Fibroblast of the conjunctiva (primary cell): ENCODE measurements around the gene BIVM.

ENCODE experiments used
- DNase-seq: peaks from one replicate; pipeline ENCODE4 v3.0.0-alpha.2; 2010; ENCODE audit warnings: low read depth

The BIVM gene

DNA sequence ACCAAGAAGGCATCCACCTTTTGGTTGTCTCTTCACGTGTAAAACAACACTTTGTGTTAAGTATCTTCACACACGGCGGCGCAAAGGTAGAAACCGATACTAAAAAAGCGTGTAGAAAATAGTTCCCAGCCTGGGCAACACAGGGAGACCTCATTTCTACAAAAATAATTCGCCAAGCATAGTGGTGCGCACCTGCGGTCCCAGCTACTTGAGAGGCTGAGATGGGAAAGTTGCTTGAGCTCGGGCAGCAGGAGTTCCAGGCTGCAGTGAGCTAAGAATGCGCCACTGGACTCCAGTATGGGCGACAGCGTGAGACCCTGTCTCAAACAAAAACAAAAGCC lies 46.3 kb downstream of the BIVM start:
- DNase-seq: no peak

DNA sequence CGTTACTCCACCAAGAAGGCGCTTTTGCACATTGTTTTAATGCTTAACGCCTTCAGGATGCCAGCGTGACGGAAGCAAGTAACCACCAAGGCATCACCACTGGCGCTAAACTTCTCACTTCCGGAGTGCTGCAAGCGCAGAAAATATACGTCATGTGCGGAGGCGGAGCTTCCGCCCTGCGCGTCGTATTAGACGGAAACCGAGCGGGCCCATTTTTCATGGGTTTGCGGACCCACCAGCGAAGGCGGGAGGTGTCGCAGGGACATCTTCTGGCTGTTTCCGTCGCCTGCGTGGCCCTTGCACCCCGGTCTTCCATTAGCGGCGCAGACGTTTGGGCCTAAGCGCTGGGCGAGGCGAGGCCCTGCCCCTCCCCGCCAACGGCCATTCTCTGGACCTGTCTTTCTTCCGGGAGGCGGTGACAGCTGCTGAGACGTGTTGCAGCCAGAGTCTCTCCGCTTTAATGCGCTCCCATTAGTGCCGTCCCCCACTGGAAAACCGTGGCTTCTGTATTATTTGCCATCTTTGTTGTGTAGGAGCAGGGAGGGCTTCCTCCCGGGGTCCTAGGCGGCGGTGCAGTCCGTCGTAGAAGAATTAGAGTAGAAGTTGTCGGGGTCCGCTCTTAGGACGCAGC lies 46.8 kb downstream of the BIVM start, which contains the start of gene ERCC5:
TSS of gene ERCC5 (plus strand) at position 403 of the 631 bp plus-strand sequence. CDS start 235 bp downstream, outside the sequence.
- peak; percentile 91 for DNase-seq

DNA sequence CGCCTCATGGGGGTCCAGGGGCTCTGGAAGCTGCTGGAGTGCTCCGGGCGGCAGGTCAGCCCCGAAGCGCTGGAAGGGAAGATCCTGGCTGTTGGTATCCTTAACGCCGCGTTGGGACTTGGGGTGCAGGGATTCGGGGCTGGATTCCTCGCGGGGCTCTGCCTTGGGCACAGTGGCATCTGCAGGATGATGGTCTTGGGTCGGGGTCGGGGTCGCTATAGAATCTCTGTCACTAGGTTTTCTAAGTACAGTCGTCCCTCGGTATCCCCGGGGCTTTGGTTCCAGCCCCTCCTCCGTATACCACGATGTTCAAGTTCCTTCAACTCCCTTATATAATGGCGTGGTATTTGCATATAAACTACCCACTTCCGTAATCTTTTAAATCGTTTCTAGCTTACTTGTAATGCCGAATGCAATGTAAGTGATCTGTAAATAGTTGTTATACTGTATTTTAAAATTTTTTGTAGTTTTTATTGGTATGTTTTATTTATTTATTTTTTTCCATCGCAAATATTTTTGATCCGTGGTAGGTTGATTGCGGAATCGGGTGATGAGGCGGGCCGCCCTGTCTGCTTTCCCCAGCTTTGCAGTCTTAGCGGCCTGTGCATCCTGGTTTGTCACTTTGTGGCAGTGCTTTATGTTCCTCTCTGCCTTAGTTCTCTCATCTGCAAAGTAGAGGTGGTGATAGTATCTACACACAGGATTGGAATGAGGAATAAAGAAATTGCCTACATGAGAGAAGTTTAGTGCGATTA lies 47.5 kb downstream of the BIVM start:
- no peak for DNase-seq

DNA sequence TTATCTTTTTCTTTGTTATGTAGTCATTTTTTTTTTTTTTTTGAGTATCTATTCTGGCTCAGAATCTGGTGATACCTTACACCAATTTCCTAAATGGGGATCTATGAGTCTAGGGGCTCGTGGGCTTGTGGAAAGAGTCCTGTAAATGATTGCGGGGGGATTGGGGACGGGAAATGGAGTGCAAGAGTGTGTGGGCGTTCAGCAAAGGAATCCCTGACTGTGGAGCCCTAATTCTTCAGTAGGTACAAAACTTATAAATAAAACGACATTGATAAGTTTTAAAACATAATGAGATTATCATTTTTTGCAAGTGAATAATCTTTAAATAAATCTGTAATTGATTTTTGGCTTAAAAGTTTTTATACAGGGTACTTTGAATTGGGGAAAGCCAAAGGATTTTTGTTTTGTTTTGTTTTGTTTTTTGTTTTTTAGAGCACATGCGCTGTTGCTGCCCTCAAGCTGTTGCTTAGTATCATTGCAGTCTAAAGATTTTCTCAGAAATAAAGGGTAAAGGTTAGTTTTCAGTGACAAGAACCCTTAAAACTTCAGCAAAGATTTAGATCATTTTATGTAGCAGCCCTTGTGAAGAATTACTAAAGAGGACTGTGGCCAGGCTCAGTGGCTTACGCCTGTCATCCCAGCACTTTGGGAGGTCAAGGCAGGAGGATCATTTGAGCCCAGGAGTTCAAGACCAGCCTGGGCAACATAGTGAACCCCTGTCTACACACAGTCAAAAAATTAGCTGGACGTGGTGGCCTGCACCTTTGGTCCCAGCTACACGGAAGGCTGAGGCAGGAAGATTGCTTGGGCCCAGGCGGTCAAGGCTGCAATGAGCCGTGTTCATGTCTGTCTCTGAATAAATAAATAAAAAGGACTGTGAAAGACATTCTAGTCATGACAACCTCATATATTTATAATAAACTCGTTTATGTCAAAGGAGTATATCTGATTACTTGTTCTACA lies 48.6 kb downstream of the BIVM start:
- no peak for DNase-seq

DNA sequence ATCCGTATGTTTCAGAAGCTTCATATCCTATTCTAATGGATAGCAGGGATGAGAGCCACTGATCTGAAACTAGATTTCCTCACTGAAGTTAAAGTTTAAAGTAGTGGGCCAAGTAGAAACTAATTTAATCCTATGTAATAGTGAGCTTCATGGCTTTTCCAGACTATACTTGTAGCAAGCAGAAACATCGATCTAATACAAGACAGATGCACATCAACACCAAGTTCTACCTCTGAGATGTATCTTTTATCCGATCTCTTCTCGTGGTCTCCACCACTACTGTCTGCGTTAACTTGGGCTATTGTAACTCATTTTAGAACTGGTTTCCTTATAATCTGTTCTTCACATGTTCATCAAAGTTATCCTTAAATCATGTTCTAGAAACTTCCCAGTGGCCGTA lies 50.0 kb downstream of the BIVM start:
- DNase-seq: no peak

DNA sequence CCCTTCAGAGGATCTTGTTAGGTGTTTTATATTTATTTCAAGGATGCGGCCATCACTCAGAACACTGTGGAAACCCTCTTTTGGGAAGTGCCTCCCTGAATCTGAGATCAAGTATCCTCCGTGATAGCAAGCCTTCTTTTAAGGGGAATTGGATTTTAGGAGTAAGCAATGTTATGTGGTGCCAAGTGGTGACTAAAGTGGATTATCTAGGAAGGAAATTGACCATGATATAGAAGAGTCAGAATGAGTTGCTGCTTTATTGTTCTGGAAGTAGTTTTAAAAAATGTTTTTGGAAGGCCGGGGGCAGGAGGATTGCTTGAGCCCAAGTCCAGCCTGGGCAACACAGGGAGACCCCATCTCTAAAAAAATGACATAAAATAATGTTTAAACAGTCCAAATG lies 53.6 kb downstream of the BIVM start:
- DNase-seq: no peak

DNA sequence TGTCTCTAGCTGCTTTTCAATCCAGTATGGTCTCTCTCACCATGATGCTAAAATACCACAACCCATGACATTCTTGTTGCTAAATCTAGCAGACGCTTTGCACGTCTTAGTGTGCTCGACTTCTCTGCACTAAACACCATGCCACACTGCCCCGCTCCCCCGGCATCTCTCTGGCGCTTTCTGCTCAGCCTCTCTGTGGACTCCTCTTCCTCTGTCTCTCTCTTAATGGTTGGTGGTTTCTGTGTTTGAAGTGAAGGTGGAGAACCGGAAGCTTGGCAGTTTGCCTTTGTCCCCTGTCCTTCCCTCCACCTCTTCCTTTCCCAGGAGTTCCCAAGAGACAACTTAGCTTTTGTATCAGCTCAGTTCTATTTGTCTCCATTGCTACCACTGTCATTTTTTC lies 55.8 kb downstream of the BIVM start:
- no peak for DNase-seq

DNA sequence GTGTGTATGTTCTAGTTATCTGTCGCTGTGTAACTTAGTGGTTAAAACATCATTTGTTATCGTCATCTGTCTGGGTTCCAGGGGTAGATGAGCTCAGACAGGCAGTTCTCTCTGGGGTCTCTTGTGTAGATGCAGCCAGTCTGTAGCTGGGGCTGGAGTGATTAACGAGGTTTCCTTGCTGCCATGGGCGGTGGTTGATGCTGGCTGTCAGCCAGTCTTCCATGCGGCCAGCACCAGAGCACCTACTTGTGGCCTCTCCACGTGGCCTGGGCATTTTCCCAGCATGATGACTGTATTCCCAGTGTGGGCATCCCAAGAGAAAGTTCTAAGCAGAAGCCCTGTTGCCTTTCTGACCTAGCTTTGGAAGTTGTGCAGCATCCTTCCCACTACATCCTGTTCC lies 57.6 kb downstream of the BIVM start:
- no peak for DNase-seq

DNA sequence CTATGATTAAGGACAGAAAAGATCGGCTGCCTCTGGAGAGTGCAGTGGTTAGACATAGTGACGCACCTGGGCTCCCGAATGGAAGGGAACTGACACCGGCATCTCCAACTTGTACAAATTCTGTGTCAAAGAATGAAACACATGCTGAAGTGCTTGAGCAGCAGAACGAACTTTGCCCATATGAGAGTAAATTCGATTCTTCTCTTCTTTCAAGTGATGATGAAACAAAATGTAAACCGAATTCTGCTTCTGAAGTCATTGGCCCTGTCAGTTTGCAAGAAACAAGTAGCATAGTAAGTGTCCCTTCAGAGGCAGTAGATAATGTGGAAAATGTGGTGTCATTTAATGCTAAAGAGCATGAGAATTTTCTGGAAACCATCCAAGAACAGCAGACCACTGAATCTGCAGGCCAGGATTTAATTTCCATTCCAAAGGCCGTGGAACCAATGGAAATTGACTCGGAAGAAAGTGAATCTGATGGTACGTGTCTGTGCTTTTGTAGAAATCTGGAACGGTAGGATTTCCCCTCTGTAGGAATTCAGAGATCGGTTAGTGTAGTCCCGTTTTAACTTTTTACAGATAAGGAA lies 63.8 kb downstream of the BIVM start:
- no peak for DNase-seq

DNA sequence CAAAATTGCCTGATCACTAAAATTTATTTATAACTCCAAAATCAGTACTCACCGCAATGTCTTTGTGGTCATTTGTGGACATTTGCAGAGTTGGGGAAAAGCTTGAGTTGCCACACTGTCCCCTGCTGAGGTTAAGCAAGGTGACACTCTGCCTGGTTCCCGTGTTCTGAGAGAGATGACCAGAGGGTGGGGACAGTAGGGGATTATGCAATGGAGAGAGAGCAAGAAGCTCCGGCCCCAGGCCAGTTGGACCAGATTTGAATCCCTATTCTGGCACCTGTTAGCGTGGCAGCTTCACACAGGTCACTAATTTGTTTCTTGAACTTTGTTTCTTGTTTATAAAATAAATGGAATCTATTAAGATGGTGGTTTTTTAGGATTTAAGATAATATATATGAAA lies 64.7 kb downstream of the BIVM start:
- DNase-seq: no peak

DNA sequence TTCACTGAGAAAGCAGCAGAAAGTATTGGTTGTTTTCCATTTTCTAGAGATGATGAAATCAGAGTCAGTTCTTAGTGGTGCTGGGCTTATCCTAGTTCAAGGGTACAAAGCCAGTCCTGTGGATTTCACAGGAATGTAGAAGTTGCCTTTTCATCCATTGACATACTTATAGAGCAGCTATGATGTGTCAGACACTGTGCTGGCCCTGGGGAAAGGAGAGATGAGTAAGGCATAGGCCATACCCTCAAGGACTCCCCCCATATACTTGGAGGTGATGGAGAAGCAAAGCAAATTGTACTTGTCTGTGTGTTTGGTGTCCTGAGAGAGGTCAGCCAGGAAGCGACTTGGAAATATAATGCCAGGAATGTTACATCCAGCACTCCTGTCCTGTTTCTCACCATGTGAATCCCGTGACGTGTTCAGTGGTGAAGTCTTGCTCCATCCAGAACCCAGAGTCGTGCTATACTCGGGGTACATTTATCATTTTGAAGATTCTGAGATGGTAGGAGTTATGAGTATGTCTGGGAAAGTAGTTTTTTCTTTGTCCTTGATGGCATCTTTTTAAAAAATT lies 69.5 kb downstream of the BIVM start:
- no peak for DNase-seq

DNA sequence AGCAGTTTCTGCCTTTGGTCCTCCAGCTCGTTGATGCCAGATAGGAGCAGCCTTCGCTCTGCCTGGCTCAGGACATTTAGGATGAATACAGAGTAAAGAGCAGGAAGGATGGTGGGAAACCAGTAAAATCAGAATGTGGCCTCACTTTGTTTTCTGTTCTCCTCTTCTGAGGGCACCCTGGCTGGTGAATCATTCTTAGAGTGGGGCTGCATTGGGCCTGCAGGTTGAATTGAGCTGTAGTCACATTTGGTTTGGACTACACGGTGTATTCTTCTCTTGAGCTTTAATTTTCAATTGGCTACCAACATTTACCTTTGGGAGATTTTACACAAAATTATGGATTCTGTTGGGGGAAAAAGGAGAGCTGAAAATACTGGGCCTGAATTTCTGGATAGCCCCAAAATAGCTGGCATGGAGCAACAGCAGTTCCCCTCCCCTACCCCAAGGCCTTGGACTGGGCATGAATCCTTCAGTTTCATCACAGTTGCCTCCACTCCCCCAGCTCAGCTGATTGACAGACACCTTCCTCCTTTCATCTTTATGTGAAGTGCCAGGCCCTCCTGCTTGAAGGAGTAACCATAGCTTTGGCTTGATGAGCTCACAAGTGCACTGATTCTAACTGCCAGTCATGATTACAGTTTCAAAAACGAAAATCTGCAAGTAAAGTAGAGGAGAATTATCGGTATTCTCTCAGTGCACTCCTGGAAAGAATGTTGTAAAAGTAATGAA lies 71.2 kb downstream of the BIVM start:
- DNase-seq: no peak

DNA sequence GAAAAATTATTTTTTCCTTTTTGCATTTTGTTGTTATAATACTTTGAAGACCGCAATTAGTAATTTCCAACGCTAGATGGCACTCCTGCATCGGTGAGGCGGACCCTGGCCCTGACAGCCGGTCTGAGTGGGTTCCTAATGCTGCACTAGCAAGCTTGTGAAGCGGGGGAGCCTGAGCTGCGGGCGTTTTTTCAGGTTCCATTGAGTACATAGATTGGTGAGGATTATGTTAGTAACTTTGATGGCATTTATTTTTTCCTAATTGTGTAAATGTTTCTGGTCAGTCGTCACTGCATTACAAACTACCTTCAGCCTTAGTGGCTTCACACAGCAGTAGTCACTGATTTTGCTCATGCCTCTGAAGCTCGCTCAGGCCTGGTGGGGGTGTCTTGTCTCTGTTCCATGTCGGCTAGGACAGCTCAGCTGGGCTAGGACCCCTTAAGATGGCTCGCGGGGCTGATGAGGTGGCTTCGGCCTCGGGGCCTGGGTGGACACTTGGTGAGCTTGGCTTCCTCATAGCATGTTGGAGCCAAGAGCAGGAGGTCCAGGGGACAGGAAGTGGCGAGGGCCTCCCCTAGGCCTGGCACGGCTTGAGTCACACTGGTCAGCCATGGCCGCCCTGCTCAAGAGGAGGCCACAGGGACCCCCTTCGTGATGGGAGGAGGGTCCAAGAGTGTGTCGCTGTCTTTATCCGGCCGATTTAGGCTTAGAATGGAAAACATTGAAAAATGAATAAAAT lies 71.9 kb downstream of the BIVM start:
- peak; percentile 47 for DNase-seq

DNA sequence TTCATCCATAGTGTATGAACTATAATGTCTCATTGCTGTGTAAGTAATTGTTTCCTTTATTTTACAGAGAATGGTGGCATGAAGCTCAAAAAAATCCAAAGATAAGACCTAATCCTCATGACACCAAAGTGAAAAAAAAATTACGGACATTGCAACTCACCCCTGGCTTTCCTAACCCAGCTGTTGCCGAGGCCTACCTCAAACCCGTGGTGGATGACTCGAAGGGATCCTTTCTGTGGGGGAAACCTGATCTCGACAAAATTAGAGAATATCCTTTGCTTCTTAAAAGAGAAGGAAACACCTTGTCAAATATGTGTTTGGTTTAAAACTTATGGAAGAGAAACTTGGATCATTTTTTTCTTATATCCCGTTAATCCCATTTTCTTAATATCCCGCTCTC lies 73.2 kb downstream of the BIVM start:
- no peak for DNase-seq

DNA sequence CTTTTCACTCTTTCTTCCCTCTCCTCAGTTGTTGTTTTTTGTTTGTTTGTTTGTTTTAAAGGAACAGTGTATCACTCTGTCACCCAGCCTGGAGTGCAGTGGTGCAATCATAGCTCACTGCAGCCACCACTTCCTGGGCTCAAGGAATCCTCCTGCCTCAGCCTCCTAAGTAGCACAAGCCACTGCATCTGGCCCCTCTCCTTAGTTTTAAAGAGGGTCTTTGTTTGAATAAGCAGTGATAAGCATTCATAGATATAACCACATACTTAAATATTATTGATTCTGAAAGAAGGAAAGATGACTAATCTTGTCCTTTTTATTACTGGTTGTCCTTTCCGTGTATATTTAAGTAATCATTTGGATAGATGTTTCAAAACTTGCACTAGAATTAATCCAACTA lies 73.6 kb downstream of the BIVM start:
- no peak for DNase-seq

DNA sequence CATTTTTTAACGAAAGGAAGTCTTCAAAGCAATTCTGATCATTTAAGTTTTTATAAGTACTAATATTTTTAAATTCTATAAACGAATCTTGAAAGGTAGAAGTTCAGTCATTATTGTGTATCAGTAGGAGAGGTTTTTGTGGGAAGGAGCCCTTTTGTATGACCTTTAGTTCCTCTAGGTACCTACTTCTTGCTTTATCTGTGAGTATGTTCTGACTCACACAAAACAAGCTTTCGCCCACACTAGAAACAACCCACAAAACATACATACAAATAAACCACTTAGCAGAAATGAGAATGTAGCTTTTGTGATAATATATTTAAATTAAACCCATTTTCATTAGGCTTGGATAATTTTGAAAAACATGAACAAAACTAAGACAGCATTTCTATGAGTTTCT lies 74.7 kb downstream of the BIVM start:
- DNase-seq: no peak

DNA sequence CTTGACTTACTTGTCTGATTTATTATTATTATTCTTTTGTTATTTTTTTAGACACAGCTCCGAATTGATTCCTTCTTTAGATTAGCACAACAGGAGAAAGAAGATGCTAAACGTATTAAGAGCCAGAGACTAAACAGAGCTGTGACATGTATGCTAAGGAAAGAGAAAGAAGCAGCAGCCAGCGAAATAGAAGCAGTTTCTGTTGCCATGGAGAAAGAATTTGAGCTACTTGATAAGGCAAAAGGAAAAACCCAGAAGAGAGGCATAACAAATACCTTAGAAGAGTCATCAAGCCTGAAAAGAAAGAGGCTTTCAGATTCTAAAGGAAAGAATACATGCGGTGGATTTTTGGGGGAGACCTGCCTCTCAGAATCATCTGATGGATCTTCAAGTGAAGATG lies 76.3 kb downstream of the BIVM start:
- DNase-seq: no peak

DNA sequence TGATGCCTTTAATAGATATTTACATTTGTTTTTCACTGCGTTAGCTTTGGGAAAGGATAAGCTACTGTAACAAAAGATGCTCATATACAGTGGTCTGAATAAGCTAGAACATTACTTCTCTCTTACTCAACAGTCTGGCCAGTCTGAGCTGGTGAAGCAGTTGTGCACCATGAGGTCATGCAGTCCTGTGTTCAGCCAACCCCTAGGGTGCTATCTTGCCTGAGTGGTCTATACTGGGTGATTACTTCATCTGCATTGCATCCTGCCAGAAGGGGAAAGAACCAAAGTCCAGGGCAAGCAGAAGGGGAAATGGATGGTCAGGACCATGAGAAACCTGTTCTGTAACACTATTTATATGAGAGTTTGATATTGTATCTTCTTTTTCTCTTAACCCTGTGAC lies 78.4 kb downstream of the BIVM start:
- no peak for DNase-seq

DNA sequence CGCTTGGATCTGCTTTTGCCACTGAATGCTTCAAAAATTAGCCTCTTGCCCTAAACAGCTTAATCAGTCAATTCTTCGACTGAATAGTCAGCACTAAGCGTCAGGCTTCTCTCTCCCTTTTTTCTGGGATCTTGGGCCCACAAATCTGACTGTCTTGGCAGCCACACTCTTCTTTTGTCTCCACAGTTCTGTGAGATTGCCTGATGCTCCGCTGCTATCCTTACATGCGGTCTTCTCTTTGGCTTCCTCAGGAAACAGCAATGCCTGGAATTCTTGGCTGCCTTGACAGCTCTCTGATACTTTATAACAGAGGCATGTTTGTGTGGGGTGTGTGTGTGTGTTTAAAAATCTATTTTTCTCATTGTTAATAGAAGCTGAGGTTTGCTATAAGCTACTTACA lies 79.6 kb downstream of the BIVM start:
- DNase-seq: no peak

DNA sequence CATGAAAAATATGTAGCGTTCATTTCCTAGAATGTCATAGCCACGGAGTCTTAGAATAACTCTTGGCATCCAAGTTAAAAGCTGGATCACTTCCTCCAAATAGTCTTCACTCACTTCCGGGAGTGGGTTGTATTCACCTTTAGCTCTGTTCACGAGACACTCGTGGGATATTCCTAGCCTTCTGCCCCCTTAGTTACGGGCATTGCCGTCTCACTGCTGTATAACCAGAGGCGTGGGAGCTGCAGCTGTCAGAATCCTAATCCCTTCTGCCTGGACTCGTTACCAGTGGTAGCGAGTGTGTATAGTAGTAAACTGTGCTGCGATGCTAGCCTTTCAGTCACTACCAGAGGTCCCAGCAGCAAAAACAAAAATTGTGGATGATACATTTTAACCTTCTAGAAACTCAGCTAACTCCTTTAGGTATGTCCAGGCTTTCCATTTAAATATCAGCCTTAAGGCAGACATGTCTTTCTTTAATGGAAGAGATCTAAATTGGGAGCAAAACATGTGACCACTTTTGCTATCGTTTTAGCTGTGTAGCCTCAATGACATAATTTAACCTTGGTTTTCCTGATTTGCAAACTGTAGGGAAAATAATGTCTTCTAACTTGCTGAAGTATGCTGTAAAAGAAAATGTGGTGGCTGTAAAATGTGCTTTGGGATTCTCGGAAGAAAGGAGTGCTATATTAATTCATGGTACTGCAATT lies 81.0 kb downstream of the BIVM start:
- DNase-seq: no peak
